K562 (cell line): Measurements from ENCODE around the gene CYP2A6. TPM values are rescaled to one million over a fixed set of nuclear protein-coding genes. Genes with fewer than 3 reads are reported as not detected.

Source experiments
- CBX2 ChIP-seq: fragments of 200-600 bp; sonication (generic); IDR thresholded peaks from one replicate; pipeline ENCODE4 v1.6.1; 2012; ENCODE audit warnings: mild to moderate bottlenecking, low read length, inconsistent platforms; ENCODE audit not compliant: insufficient read depth, poor library complexity, severe bottlenecking
- CHD2 ChIP-seq: IDR thresholded peaks from 2 replicates; pipeline ENCODE4 v1.6.1; 2011; ENCODE audit warnings: low read depth, low read length
- CREBBP ChIP-seq: IDR thresholded peaks from one replicate; pipeline ENCODE4 v1.6.1; 2012; ENCODE audit warnings: low read depth, mild to moderate bottlenecking, control low read depth, inconsistent platforms, low read length
- ETV5 ChIP-seq: sonication (generic); formaldehyde crosslinking; IDR thresholded peaks from 2 replicates; pipeline ENCODE4 v1.4.0; 2020; ENCODE audit warnings: low read depth, mild to moderate bottlenecking, missing genetic modification reagents
- NR2C2 ChIP-seq, 2 experiments: fragments of 200-800 bp in 1 of 2; sonication (Bioruptor generic) in 1 of 2; sonication (generic) in 1 of 2; formaldehyde crosslinking in 1 of 2; IDR thresholded peaks; 2 replicates each; pipeline versions ENCODE4 v1.6.1 to v1.8.0; 2016 to 2022; ENCODE audit warnings: mild to moderate bottlenecking in 1 of 2, missing compliant biosample characterization in 1 of 2, missing genetic modification characterization in 1 of 2, missing genetic modification reagents in 1 of 2
- RCOR1 ChIP-seq, 2 experiments: IDR thresholded peaks; 2 replicates each; pipeline ENCODE4 v1.6.1; 2012; ENCODE audit warnings: low read depth in 2 of 2, low read length in 2 of 2, borderline replicate concordance in 1 of 2, improper control_type of control experiment in 1 of 2
- ZC3H11A ChIP-seq: IDR thresholded peaks from 2 replicates; pipeline ENCODE4 v1.6.1; 2012; ENCODE audit warnings: low read depth, low read length, improper control_type of control experiment
- ZC3H4 ChIP-seq: sonication (generic); formaldehyde crosslinking; IDR thresholded peaks from 2 replicates; pipeline ENCODE4 v1.9.0; 2021; ENCODE audit warnings: missing genetic modification reagents, borderline replicate concordance
- ZNF589 ChIP-seq: fragments of 200-800 bp; sonication (Bioruptor generic); IDR thresholded peaks from 2 replicates; pipeline ENCODE4 v1.6.1; 2016; ENCODE audit warnings: low read depth, missing genetic modification characterization, missing compliant biosample characterization
- ZNF785 ChIP-seq: fragments of 250-450 bp; sonication (Bioruptor Pico); IDR thresholded peaks from 2 replicates; pipeline ENCODE4 v1.4.0; 2020; ENCODE audit warnings: mild to moderate bottlenecking
- polyA plus RNA-seq, 8 experiments: library from polyadenylated mRNA; depleted of rRNA in 4 of 8; stranded (reverse) in 5 of 8; unstranded in 3 of 8; fragments of >200 nt; fragmentation: Nextera tagmentation in 2 of 8; fragmentation: Illumina TruSeq in 1 of 8; extraction: Ambion mirVana in 2 of 8; extraction: Trizol in 1 of 8; gene quantifications; 2 replicates each; pipeline versions ENCODE4 v1.2.1 to v1.2.3, GENCODE V29; 2011 to 2014; ENCODE audit warnings: inconsistent platforms in 1 of 8, missing spikeins in 1 of 8
- total RNA-seq, 7 experiments: library from RNA; depleted of rRNA in 6 of 7; stranded (reverse); fragments of >200 nt in 6 of 7; fragmentation: Illumina TruSeq in 2 of 7; extraction: Trizol in 2 of 7; gene quantifications; 2 replicates each; pipeline versions ENCODE4 v1.2.1 to v1.2.3, GENCODE V29; 2011 to 2021; ENCODE audit warnings: low replicate concordance in 1 of 7
- TF ChIP-seq, protein P1 (sequence below): conservative IDR thresholded peaks from 2 replicates; pipeline ENCODE4 v1.6.1; 2011; ENCODE audit warnings: low read depth, mild to moderate bottlenecking, low read length; ENCODE audit not compliant: control insufficient read depth
- TF ChIP-seq, protein P2 (sequence below), 2 experiments: fragments of 200-800 bp in 1 of 2; sonication (Bioruptor generic) in 1 of 2; sonication (generic) in 1 of 2; formaldehyde crosslinking in 1 of 2; IDR thresholded peaks in 1 of 2; conservative IDR thresholded peaks in 1 of 2; 2 replicates each; pipeline versions ENCODE4 v1.5.0 to v1.6.1; 2016 to 2020; ENCODE audit warnings: missing compliant biosample characterization in 1 of 2, missing genetic modification characterization in 1 of 2, missing genetic modification reagents in 1 of 2
- TF ChIP-seq, protein P3 (sequence below), 2 experiments: fragments of 150-350 bp in 1 of 2; IDR thresholded peaks; 2 replicates each; pipeline ENCODE4 v1.6.1; 2012 to 2016; ENCODE audit warnings: low read depth in 2 of 2, low read length in 2 of 2, mild to moderate bottlenecking in 1 of 2, moderate library complexity in 1 of 2
- TF ChIP-seq, protein P4 (sequence below): fragments of 250-450 bp; sonication (Bioruptor Pico); IDR thresholded peaks from 2 replicates; pipeline ENCODE4 v1.8.0; 2021; ENCODE audit warnings: moderate library complexity, mild to moderate bottlenecking, inconsistent platforms
- TF ChIP-seq, protein P5 (sequence below): fragments of 450-650 bp; IDR thresholded peaks from 2 replicates; pipeline ENCODE4 v1.6.1; 2016; ENCODE audit warnings: mild to moderate bottlenecking

Gene CYP2A6
- total and polyA plus RNA-seq, 9 of the 15 experiments (the other 6 are each of a cell fraction or from before 2014, with no cell fraction given): 0.31 TPM; not detected in 8

DNA sequence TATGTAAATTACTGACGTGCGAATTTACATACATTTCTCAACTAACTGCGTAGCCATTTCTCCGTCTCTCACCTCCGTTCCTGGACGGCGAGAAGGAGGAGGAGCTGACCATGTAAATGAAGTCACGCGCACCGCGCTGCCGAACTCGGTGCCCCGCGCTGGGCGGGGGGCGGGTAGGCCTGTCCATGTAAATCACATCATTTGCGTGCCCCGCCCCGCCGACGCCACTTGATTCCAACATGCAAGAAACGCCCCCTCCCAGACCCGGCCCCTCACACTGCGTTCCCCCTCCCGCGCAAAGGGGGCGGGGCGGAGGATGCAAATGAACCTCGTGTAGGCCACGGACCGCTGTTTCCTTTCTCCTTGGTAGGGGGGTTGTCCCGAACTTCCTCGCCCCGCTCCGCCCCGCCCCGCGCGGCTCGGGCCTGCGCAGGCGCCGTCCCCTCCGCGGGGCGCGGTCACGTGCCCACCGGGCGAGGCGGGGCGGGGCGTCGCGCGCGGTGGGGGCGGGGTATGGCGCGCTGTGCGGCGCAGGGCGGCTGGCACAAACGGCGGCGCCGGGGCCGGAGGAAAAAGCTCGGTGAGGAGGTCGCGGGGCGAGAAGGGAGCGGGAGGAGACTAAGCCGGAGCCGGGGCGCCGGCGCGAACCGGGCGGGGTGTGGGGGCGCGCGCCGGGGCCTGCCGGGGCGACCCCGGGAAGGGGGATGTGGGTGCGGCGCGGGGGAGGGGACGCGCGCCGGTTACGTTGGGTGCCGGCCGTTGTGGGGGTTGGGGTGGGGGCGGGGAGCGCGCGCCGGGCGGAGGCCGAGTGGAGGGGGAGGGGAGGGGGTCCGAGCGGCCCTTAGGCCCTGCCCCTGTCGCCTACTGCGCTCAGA lies 51.3 kb downstream of the CYP2A6 start, which contains the start of gene EGLN2 (continued):
- TF ChIP-seq CHD2: peak; percentile 56; the same call in 1 of the 2 replicates
- TF ChIP-seq, protein P1, sequence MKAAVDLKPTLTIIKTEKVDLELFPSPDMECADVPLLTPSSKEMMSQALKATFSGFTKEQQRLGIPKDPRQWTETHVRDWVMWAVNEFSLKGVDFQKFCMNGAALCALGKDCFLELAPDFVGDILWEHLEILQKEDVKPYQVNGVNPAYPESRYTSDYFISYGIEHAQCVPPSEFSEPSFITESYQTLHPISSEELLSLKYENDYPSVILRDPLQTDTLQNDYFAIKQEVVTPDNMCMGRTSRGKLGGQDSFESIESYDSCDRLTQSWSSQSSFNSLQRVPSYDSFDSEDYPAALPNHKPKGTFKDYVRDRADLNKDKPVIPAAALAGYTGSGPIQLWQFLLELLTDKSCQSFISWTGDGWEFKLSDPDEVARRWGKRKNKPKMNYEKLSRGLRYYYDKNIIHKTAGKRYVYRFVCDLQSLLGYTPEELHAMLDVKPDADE: 0 out of 2 replicates have a peak, but pooled peaks have one; percentile 19
- TF ChIP-seq ZC3H4: no peak
- TF ChIP-seq NR2C2 (CRISPR knock-in tag; IDR thresholded peaks at IDR 0.05): no peak
- TF ChIP-seq NR2C2 (tag; IDR thresholded peaks at IDR 0.05): peak; percentile 42; the same call in 1 of the 2 replicates
- TF ChIP-seq, protein P2, sequence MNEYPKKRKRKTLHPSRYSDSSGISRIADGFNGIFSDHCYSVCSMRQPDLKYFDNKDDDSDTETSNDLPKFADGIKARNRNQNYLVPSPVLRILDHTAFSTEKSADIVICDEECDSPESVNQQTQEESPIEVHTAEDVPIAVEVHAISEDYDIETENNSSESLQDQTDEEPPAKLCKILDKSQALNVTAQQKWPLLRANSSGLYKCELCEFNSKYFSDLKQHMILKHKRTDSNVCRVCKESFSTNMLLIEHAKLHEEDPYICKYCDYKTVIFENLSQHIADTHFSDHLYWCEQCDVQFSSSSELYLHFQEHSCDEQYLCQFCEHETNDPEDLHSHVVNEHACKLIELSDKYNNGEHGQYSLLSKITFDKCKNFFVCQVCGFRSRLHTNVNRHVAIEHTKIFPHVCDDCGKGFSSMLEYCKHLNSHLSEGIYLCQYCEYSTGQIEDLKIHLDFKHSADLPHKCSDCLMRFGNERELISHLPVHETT (CRISPR knock-in tag; conservative IDR thresholded peaks at IDR 0.05 in 1 of 2, IDR thresholded peaks at IDR 0.05 in 1 of 2): peak in 1 of 2 experiments; percentile 97; a peak in 2 of 4 replicates
- TF ChIP-seq, protein P3, sequence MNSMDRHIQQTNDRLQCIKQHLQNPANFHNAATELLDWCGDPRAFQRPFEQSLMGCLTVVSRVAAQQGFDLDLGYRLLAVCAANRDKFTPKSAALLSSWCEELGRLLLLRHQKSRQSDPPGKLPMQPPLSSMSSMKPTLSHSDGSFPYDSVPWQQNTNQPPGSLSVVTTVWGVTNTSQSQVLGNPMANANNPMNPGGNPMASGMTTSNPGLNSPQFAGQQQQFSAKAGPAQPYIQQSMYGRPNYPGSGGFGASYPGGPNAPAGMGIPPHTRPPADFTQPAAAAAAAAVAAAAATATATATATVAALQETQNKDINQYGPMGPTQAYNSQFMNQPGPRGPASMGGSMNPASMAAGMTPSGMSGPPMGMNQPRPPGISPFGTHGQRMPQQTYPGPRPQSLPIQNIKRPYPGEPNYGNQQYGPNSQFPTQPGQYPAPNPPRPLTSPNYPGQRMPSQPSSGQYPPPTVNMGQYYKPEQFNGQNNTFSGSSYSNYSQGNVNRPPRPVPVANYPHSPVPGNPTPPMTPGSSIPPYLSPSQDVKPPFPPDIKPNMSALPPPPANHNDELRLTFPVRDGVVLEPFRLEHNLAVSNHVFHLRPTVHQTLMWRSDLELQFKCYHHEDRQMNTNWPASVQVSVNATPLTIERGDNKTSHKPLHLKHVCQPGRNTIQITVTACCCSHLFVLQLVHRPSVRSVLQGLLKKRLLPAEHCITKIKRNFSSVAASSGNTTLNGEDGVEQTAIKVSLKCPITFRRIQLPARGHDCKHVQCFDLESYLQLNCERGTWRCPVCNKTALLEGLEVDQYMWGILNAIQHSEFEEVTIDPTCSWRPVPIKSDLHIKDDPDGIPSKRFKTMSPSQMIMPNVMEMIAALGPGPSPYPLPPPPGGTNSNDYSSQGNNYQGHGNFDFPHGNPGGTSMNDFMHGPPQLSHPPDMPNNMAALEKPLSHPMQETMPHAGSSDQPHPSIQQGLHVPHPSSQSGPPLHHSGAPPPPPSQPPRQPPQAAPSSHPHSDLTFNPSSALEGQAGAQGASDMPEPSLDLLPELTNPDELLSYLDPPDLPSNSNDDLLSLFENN (IDR thresholded peaks at IDR 0.05; ENCODE audit: low read depth in 2 of 2, low read length in 2 of 2): 0 out of 4 replicates have a peak, but pooled peaks of 1 of the 2 experiments have one; percentile 42
- TF ChIP-seq, protein P4, sequence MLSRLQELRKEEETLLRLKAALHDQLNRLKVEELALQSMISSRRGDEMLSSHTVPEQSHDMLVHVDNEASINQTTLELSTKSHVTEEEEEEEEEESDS (CRISPR knock-in tag): no peak
- no peak for TF ChIP-seq CREBBP
- TF ChIP-seq ZC3H11A: no peak
- no peak for TF ChIP-seq ZNF785 (CRISPR knock-in tag)
- TF ChIP-seq, protein P5, sequence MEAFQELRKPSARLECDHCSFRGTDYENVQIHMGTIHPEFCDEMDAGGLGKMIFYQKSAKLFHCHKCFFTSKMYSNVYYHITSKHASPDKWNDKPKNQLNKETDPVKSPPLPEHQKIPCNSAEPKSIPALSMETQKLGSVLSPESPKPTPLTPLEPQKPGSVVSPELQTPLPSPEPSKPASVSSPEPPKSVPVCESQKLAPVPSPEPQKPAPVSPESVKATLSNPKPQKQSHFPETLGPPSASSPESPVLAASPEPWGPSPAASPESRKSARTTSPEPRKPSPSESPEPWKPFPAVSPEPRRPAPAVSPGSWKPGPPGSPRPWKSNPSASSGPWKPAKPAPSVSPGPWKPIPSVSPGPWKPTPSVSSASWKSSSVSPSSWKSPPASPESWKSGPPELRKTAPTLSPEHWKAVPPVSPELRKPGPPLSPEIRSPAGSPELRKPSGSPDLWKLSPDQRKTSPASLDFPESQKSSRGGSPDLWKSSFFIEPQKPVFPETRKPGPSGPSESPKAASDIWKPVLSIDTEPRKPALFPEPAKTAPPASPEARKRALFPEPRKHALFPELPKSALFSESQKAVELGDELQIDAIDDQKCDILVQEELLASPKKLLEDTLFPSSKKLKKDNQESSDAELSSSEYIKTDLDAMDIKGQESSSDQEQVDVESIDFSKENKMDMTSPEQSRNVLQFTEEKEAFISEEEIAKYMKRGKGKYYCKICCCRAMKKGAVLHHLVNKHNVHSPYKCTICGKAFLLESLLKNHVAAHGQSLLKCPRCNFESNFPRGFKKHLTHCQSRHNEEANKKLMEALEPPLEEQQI: no peak
- TF ChIP-seq CBX2: no peak
- TF ChIP-seq RCOR1 (IDR thresholded peaks at IDR 0.05; ENCODE audit: borderline replicate concordance in 1 of 2, low read depth in 2 of 2, low read length in 2 of 2): peak in 1 of 2 experiments; percentile 62; a peak in 3 of 4 replicates
- TF ChIP-seq ZNF589 (CRISPR knock-in tag): 0 out of 2 replicates have a peak, but pooled peaks have one; percentile 52
- TF ChIP-seq ETV5 (CRISPR knock-in tag): no peak
